Ovary (tissue), 9 donors: ENCODE measurements around the gene ST7. TPM values are rescaled to one million over a fixed set of nuclear protein-coding genes. Genes with fewer than 3 reads are reported as not detected.

ENCODE experiments used
- DNase-seq, 5 donors: peaks; one replicate each; pipeline ENCODE4 v3.0.0-alpha.2; 2019 to 2020
- H3K27ac ChIP-seq, 2 donors: fragments of 200-600 bp; one replicate each; pipeline versions ENCODE4 v1.5.1 to v1.8.0; 2019 to 2022
- H3K27me3 ChIP-seq: fragments of 200-600 bp; one replicate; pipeline ENCODE4 v1.8.0; 2022
- H3K36me3 ChIP-seq: fragments of 200-600 bp; sonication (generic); one replicate; pipeline ENCODE4 v1.5.1; 2019
- H3K4me1 ChIP-seq: one replicate; pipeline ENCODE4 v1.8.1; 2013; ENCODE audit warnings: mild to moderate bottlenecking, moderate library complexity; ENCODE audit not compliant: insufficient read depth
- H3K4me3 ChIP-seq: fragments of 200-600 bp; sonication (generic); one replicate; pipeline ENCODE4 v1.5.1; 2017
- H3K9me3 ChIP-seq, 2 donors: fragments of 200-600 bp in 1 of 2; sonication (generic) in 1 of 2; one replicate each; pipeline versions ENCODE4 v1.5.1 to v1.8.1; 2013 to 2019; ENCODE audit warnings: mild to moderate bottlenecking in 1 of 2, moderate library complexity in 1 of 2
- EP300 ChIP-seq: sonication (generic); formaldehyde crosslinking; IDR thresholded peaks from one replicate; pipeline ENCODE4 v1.6.1; 2017; ENCODE audit warnings: antibody characterized with exemption
- POLR2A ChIP-seq: fragments of 450-650 bp; IDR thresholded peaks from one replicate; pipeline ENCODE4 v1.6.1; 2017; ENCODE audit warnings: antibody characterized with exemption, mild to moderate bottlenecking, moderate library complexity
- WGBS, 3 donors: extraction: QIAGEN DNeasy Blood & Tissue Kit in 1 of 3; methylation state at CpG; one replicate each; pipeline versions ENCODE4 v1.1.5 to v1.1.7; 2013 to 2017; 5-methylcytosine and 5-hydroxymethylcytosine counted together
- intact Hi-C, 4 donors: fragments of 100-400 bp; cut with DNase I; formaldehyde crosslinking; loops; one replicate each; pipeline versions ENCODE4 v1.11.0 to v1.15.1; 2022 to 2023
- polyA plus RNA-seq, 2 donors: library from polyadenylated mRNA; stranded (reverse); fragments of 200-250 nt in 1 of 2; fragments of 350-450 nt in 1 of 2; fragmentation: Illumina TruSeq in 1 of 2; extraction: RNeasy Lipid Tissue Mini Kit (QIAGEN cat#74804) in 1 of 2; gene quantifications; one replicate each; pipeline ENCODE4 v1.2.3, GENCODE V29; 2013 to 2014
- total RNA-seq, 7 donors: library from RNA; depleted of rRNA in 2 of 7; stranded (reverse); fragments of >200 nt in 2 of 7; fragmentation: NEBNext Ultra II Directional in 3 of 7; extraction: Animal tissue kit (Norgen Biotek cat#: 25700) in 3 of 7; gene quantifications; one replicate each; pipeline versions ENCODE4 v1.1.0 to v1.2.4, GENCODE V29; 2016 to 2023
- TF ChIP-seq, protein P1 (sequence below), 3 donors: fragments of 450-650 bp in 2 of 3; fragments of 200-600 bp in 1 of 3; IDR thresholded peaks; one replicate each; pipeline versions ENCODE4 v1.5.1 to v1.8.0; 2016 to 2022; ENCODE audit warnings: antibody characterized with exemption in 3 of 3, mild to moderate bottlenecking in 1 of 3
- donor health status: DM: no; HTN: no; CAD: no; lungs with moderate emphysema.
- donor health status: DM: no; HTN: no; CAD: no.
- donor health status: Bipolar disorder and iron deficiency.
- donor health status: DM: yes; HTN: yes; CAD: no.
- donor health status: DM: no; HTN: no; CAD: no.
- donor health status: DM: yes; HTN: yes; CAD: no.

Gene ST7
- total and polyA plus RNA-seq, 9 donors: 14.1 to 37.7 (median 18.8) TPM

GRCh38 chr7:117008886-117009531 lies 55.7 kb downstream of the ST7 start:
- H3K36me3 ChIP-seq: no peaks in the 10 kb centered on the region
- H3K4me1 ChIP-seq: no peaks in the 10 kb centered on the region
- H3K27ac ChIP-seq: no peak overlapping the region
- no peak for TF ChIP-seq POLR2A
- no peak for TF ChIP-seq EP300
- no peaks in the 10 kb centered on the region for H3K9me3 ChIP-seq
- WGBS, 3 donors: 86 to 90% (median 90%) methylated on average over 2 of the region's 2 CpGs
- DNase-seq: no peak
- intact Hi-C loops: no loop called here
- no peaks in the 10 kb centered on the region for H3K27me3 ChIP-seq
- H3K4me3 ChIP-seq: no peak overlapping the region

DNA sequence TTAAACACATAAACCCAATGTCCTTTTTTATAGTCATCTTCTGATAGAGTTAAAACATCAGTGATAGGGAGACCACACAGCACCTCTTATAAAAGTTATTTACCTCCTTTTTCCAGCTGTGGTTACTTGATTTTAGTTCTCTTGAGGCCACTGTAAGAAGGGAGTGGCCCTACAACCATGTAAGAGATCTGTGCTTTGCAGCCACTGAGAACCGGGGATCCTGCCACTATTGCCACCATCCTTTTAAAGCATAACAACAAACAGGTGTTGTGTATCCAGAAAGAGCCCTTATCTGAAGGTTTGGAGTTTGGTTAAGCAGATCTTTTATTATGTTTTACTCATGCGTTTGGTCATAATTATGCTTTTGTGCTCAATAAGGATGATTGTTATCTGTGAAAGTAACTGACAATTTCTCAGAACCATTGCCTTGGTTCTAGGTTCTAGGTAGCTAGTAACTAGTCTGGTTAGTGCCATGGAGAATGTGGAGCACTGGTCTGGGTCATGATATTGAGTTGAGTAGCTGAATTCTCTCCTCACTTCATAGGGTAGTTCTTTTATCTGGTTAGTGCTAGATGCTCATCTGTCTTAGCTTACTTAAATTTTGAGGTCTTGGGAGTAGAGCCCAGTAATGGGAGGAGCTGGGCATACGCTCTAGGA lies 56.5 kb downstream of the ST7 start:
- no peak for DNase-seq
- Histone ChIP-seq H3K4me1 (no peaks in the 10 kb centered on the region), H3K9me3 (no peaks in the 10 kb centered on the region), H3K36me3 (no peaks in the 10 kb centered on the region), H3K27ac (no peak overlapping the region), H3K4me3 (no peak overlapping the region), H3K27me3 (no peaks in the 10 kb centered on the region)
- TF ChIP-seq POLR2A (no peak), EP300 (no peak)
- TF ChIP-seq, protein P1, sequence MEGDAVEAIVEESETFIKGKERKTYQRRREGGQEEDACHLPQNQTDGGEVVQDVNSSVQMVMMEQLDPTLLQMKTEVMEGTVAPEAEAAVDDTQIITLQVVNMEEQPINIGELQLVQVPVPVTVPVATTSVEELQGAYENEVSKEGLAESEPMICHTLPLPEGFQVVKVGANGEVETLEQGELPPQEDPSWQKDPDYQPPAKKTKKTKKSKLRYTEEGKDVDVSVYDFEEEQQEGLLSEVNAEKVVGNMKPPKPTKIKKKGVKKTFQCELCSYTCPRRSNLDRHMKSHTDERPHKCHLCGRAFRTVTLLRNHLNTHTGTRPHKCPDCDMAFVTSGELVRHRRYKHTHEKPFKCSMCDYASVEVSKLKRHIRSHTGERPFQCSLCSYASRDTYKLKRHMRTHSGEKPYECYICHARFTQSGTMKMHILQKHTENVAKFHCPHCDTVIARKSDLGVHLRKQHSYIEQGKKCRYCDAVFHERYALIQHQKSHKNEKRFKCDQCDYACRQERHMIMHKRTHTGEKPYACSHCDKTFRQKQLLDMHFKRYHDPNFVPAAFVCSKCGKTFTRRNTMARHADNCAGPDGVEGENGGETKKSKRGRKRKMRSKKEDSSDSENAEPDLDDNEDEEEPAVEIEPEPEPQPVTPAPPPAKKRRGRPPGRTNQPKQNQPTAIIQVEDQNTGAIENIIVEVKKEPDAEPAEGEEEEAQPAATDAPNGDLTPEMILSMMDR (IDR thresholded peaks at IDR 0.05): no peak
- 84 to 89% (median 84%) methylated on average over 3 of the region's 3 CpGs for WGBS, 3 donors
- intact Hi-C loops: no loop called here

DNA sequence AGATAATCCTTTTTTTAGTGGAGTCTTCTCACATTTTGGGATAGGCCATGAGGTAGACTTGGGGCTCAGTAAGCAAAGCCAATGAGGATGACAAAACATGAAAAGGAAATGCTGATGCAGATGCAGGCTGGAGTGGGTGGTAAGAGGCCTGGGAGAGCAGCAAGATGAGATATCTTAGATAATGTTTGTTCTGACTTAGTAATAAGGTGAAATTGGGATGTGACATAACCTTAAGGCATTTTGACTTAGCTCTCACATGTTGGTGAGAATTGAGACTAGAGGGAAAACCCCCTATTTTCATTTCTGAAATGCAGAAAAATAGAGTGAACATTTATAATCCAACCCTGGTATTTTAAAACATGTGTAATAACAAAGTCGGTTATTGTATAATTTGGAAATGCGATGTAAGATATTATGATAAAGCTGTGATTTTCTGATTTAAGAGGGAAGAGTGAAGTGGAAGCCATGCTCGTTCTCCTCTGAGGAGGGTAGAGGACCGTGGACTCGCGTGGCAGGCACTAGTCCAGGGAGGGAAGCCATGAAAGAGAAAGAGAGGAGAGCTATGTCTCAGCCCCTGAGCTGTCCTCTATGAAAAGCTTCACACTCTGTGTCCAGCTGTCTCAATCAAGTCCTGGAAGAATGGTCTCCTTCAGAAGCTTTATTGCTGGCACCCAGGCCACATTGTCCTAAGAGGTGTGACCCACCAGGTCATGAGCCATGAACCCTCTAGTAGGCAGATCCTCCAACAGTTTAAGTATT lies 57.3 kb downstream of the ST7 start:
- Histone ChIP-seq H3K9me3 (no peaks in the 10 kb centered on the region), H3K4me1 (no peaks in the 10 kb centered on the region), H3K27ac (no peak overlapping the region), H3K36me3 (no peaks in the 10 kb centered on the region), H3K4me3 (no peak overlapping the region), H3K27me3 (no peaks in the 10 kb centered on the region)
- DNase-seq: no peak
- 93 to 95% (median 95%) methylated on average over 6 of the region's 6 CpGs for WGBS, 3 donors
- TF ChIP-seq POLR2A (no peak), EP300 (no peak)
- TF ChIP-seq, protein P1 (IDR thresholded peaks at IDR 0.05): no peak
- intact Hi-C loops: no loop called here

DNA sequence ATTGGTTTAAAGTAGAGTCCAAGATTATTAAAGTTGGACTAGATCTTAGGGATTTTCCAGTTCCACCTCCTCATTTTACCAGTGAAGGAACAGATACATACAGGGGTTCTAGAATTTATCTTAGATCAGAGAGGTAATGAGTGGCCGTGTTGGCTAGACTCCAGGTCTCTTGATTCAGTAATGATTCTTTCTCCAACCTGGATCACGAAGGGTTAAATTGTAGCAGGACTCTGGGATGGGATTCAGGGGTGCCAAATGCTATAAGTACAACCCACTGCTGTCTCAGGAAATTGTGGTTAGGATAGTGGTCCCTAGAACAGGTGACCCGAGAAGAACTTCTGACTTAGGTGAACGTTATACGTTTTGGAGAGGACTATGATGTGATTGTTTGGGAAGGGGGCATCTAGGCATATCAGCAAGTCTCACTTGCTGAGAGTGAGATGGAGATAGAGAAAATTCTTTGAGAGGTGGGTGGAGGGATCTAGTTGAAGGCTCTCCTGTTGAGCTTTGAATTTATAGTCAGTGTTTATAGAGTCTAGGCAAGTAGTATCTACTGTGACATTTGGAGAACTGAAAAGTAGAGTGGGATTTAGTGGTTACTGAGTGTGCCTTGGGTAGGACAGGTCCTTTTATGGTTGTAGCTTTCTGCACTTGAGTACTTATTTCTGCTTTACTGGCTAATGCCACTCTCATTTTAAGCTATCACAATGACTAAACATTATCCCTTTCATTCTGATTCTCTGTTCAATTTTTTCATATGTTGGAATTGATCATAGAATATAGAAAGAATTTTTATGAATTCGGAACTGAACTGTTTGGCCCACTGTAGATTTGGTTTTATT lies 58.3 kb downstream of the ST7 start:
- no peak overlapping the region for H3K4me3 ChIP-seq
- intact Hi-C loops: no loop called here
- WGBS, 3 donors: 75 to 78% (median 78%) methylated on average over 6 of the region's 6 CpGs
- DNase-seq: no peak
- H3K9me3 ChIP-seq: no peaks in the 10 kb centered on the region
- H3K27ac ChIP-seq: no peak overlapping the region
- TF ChIP-seq POLR2A (no peak), EP300 (no peak)
- TF ChIP-seq, protein P1 (IDR thresholded peaks at IDR 0.05): no peak
- H3K27me3 ChIP-seq: no peaks in the 10 kb centered on the region
- H3K4me1 ChIP-seq: no peaks in the 10 kb centered on the region
- no peaks in the 10 kb centered on the region for H3K36me3 ChIP-seq
